Tibial nerve (tissue), 4 donors: Measurements from ENCODE around the gene PIK3C3.

Source experiments
- CTCF ChIP-seq, 5 experiments: fragments of 200-600 bp in 3 of 5; fragments of 450-650 bp in 2 of 5; sonication (generic) in 3 of 5; IDR thresholded peaks; one replicate each; pipeline ENCODE4 v1.5.1; 2016 to 2019; ENCODE audit warnings: antibody characterized with exemption in 5 of 5, mild to moderate bottlenecking in 3 of 5, moderate library complexity in 2 of 5
- EP300 ChIP-seq, 2 donors: sonication (generic); formaldehyde crosslinking; IDR thresholded peaks; one replicate each; pipeline ENCODE4 v1.6.1; 2017; ENCODE audit warnings: antibody characterized with exemption in 2 of 2, mild to moderate bottlenecking in 1 of 2
- POLR2A ChIP-seq, 2 donors: fragments of 450-650 bp; IDR thresholded peaks; one replicate each; pipeline ENCODE4 v1.6.1; 2017; ENCODE audit warnings: antibody characterized with exemption in 2 of 2, mild to moderate bottlenecking in 2 of 2, moderate library complexity in 2 of 2

- TF ChIP-seq CTCF (IDR thresholded peaks at IDR 0.05) (no peak), POLR2A (IDR thresholded peaks at IDR 0.05) (no peak), EP300 (IDR thresholded peaks at IDR 0.05) (no peak)
Observed at GRCh38 chr18:41905786-41906527, 49.1 kb upstream of the PIK3C3 start.
